Stimulated activated CD4-positive, alpha-beta T cell treated with anti-CD3 and anti-CD28 coated beads, Interleukin-15, amount 100 ng/mL, for 48 hours (primary cell): Measurements from ENCODE around the gene THSD4.
"Not testable (repeated sequence)": the region's sequence is repeated elsewhere in the genome, so short reads cannot be mapped to it uniquely, and the experiment has no call there.

ENCODE experiments used
- DNase-seq, 2 donors: peaks; one replicate each; pipeline ENCODE4 v3.0.0-alpha.2; 2020; ENCODE audit warnings: low read depth in 2 of 2

THSD4 gene

GRCh38 chr15:71657141-71657540 lies 541.9 kb downstream of the THSD4 start:
- no peak for DNase-seq

GRCh38 chr15:71658036-71658435 lies 542.8 kb downstream of the THSD4 start:
- DNase-seq: no peak

- no peak for DNase-seq
These were observed 543.8 kb downstream of the THSD4 start for GRCh38 chr15:71658827-71659729.

GRCh38 chr15:71659730-71660067 lies 544.4 kb downstream of the THSD4 start:
- DNase-seq: no peak

GRCh38 chr15:71660501-71660900 lies 545.2 kb downstream of the THSD4 start:
- DNase-seq: no peak

- DNase-seq: no peak
These were observed 547.0 kb downstream of the THSD4 start for GRCh38 chr15:71662306-71662705.

GRCh38 chr15:71664622-71665021 lies 549.4 kb downstream of the THSD4 start:
- no peak for DNase-seq

- no peak for DNase-seq
These were observed 551.7 kb downstream of the THSD4 start for GRCh38 chr15:71666763-71667620.

- no peak for DNase-seq
These were observed 554.4 kb downstream of the THSD4 start for GRCh38 chr15:71669688-71670087.

- not testable (repeated sequence) for DNase-seq
These were observed 555.0 kb downstream of the THSD4 start for GRCh38 chr15:71670222-71670621.

GRCh38 chr15:71674354-71674753 lies 559.1 kb downstream of the THSD4 start:
- no peak for DNase-seq

- no peak for DNase-seq
These were observed 562.1 kb downstream of the THSD4 start for GRCh38 chr15:71677352-71677751.

- DNase-seq: no peak
These were observed 562.5 kb downstream of the THSD4 start for GRCh38 chr15:71677766-71678165.

GRCh38 chr15:71678191-71678590 lies 562.9 kb downstream of the THSD4 start:
- no peak for DNase-seq

GRCh38 chr15:71678605-71679004 lies 563.3 kb downstream of the THSD4 start:
- no peak for DNase-seq

GRCh38 chr15:71679223-71679792 lies 564.0 kb downstream of the THSD4 start:
- DNase-seq: no peak

GRCh38 chr15:71679793-71680353 lies 564.6 kb downstream of the THSD4 start:
- no peak for DNase-seq

- DNase-seq: no peak
These were observed 566.7 kb downstream of the THSD4 start for GRCh38 chr15:71682001-71682400.

GRCh38 chr15:71683411-71684274 lies 568.4 kb downstream of the THSD4 start:
- no peak for DNase-seq

GRCh38 chr15:71685420-71685993 lies 570.2 kb downstream of the THSD4 start:
- no peak for DNase-seq
